ENCODE data around the gene NCS1.
A peak's percentile ranks its signal among the peaks of the same experiment; 100 is the strongest.

Gene NCS1

GRCh38 chr9:130213911-130214761, 41.9 kb downstream of the NCS1 start (continued):
- TF ChIP-seq ZBTB11 (tag by site-specific recombination; conservative IDR thresholded peaks at IDR 0.05; ENCODE audit: low read depth) = no peak
- no peak for TF ChIP-seq HOXD13 (CRISPR knock-in tag; IDR thresholded peaks at IDR 0.05; ENCODE audit: borderline replicate concordance)
- TF ChIP-seq ZNF24 (tag by site-specific recombination; IDR thresholded peaks at IDR 0.05) = no peak
- peak; percentile 93 for TF ChIP-seq ZNF692 (tag by site-specific recombination; IDR thresholded peaks at IDR 0.05)
- no peak for TF ChIP-seq ZNF777 (tag by site-specific recombination; IDR thresholded peaks at IDR 0.05; ENCODE audit: borderline replicate concordance)
- peak; percentile 49 for TF ChIP-seq EGR2 (tag by site-specific recombination; IDR thresholded peaks at IDR 0.05; ENCODE audit: low read depth)
- no peak for TF ChIP-seq ZNF221 (tag by site-specific recombination; IDR thresholded peaks at IDR 0.05; ENCODE audit: borderline replicate concordance)
- peak; percentile 79; the same call in 1 of the 2 replicates for TF ChIP-seq GLIS1 (tag by site-specific recombination; IDR thresholded peaks at IDR 0.05)
- TF ChIP-seq KLF1 (tag by site-specific recombination; IDR thresholded peaks at IDR 0.05) = peak; percentile 44; the same call in 1 of the 2 replicates
- peak; percentile 45; the same call in 1 of the 2 replicates for TF ChIP-seq PATZ1 (tag by site-specific recombination; IDR thresholded peaks at IDR 0.05)
- peak; percentile 94 for TF ChIP-seq ZFP69B (tag by site-specific recombination; IDR thresholded peaks at IDR 0.05)
- TF ChIP-seq ZNF510 (tag by site-specific recombination; IDR thresholded peaks at IDR 0.05; ENCODE audit: insufficient replicate concordance) = no peak

GRCh38 chr9:130214776-130215340, 42.7 kb downstream of the NCS1 start:
- Histone ChIP-seq H3K4me3 (ENCODE audit: low read depth, low read length) (no peak overlapping the region), H3K4me1 (ENCODE audit: control insufficient read depth, insufficient read depth, low read length) (no peaks in the 10 kb centered on the region), H3K9me3 (ENCODE audit: control insufficient read depth, insufficient read depth, low read depth, low read length) (no peaks in the 10 kb centered on the region), H3K27ac (ENCODE audit: extremely low read depth, low read depth, low read length) (no peak overlapping the region), H3K36me3 (ENCODE audit: control insufficient read depth in 2 of 2, insufficient read depth in 1 of 2, low read length in 2 of 2) (peaks cover 0 to 7% of the 10 kb centered on the region in 2 experiments; a peak in 1 of 3 replicates)
- TF ChIP-seq ZIC2 (tag by site-specific recombination; IDR thresholded peaks at IDR 0.05) = peak; percentile 35; the same call in 1 of the 2 replicates
- no peak for TF ChIP-seq ZNF335 (tag by site-specific recombination; conservative IDR thresholded peaks at IDR 0.05)
- TF ChIP-seq GLIS1 (tag by site-specific recombination; IDR thresholded peaks at IDR 0.05) = peak; percentile 74; the same call in 1 of the 2 replicates
- no peak for TF ChIP-seq ZSCAN18 (tag by site-specific recombination; IDR thresholded peaks at IDR 0.05)
- CTCF ChIA-PET = interaction anchor here (0.6 to 0.8 kb wide), 2 partner anchors 27 to 97 kb away, joined by 3 read pairs; no protein-coding TSS in a partner anchor
- POLR2A ChIA-PET = no interaction called here
